ENCODE measurements around the gene IGSF6.
"Not testable (repeated sequence)": the region's sequence is repeated elsewhere in the genome, so short reads cannot be mapped to it uniquely, and the experiment has no call there.

IGSF6 gene

DNA sequence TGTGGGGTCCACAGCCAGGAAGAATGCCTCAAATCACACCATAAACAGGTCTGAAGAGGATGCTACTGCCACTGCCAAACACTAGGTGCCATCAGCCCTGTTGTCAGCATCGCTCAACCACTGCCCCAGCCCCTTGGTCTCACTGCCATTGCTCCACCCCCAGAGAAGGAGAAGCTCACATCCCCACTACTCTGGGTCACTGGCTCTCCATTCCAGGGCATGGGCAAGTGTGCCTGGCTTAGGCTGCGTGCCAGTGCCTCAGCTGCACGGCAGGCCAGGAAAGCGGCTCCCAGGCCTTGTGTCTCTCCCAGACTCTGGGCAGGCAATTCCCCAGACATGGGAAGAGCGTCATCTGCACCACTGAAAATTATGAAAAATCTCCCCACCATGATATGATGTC lies 1.2 kb upstream of the IGSF6 start:
- TF ChIP-seq, protein P1, sequence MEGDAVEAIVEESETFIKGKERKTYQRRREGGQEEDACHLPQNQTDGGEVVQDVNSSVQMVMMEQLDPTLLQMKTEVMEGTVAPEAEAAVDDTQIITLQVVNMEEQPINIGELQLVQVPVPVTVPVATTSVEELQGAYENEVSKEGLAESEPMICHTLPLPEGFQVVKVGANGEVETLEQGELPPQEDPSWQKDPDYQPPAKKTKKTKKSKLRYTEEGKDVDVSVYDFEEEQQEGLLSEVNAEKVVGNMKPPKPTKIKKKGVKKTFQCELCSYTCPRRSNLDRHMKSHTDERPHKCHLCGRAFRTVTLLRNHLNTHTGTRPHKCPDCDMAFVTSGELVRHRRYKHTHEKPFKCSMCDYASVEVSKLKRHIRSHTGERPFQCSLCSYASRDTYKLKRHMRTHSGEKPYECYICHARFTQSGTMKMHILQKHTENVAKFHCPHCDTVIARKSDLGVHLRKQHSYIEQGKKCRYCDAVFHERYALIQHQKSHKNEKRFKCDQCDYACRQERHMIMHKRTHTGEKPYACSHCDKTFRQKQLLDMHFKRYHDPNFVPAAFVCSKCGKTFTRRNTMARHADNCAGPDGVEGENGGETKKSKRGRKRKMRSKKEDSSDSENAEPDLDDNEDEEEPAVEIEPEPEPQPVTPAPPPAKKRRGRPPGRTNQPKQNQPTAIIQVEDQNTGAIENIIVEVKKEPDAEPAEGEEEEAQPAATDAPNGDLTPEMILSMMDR (IDR thresholded peaks at IDR 0.05; ENCODE audit: control insufficient read depth, insufficient read depth, low read depth, low read length, missing control alignments) = no peak
- H3K4me3 ChIP-seq (ENCODE audit: control insufficient read depth, low read depth, low read length) = no peak overlapping the region
- no peak for DNase-seq (ENCODE audit: low read depth)

DNA sequence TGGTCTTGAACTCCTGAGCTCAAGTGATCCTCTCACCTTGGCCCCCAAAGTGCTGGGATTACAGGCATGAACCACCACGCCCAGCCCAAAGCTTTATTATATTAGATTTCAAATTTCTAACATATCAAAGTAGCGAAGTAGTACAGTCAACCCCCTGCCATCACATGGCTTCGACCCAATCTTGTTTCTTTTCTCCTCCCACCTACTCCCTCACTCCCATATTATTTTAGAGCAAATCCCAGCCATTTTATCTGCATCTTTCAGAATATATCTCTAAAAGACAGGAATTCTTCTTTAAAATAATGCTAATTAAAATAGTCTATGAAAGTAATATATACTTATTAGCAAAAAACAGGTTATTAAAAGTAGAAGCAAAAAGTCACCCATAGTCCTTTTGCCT lies 893 bp downstream of the IGSF6 start:
- no peak overlapping the region for H3K4me3 ChIP-seq (ENCODE audit: control insufficient read depth, low read depth, low read length)
- TF ChIP-seq, protein P1 (IDR thresholded peaks at IDR 0.05; ENCODE audit: control insufficient read depth, insufficient read depth, low read depth, low read length, missing control alignments) = no peak
- DNase-seq (ENCODE audit: low read depth) = no peak

DNA sequence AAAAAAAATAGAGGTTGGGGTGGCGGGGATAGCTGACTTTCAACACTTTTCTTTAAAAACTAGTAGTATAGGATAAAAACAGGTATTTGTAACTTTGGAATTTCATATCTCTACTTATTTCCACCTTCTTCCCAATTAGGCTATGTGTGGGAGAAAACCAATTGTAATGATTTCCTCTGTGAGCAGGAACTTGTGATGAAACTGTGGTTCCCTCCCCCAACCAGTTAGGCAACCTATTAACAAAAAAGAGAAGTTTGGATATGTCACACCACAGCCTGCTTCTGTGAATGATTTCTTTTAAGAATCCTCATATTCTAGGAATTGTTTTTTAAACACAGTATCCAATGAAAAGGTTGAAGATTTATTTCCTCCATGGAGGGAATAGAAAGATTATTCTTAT lies 1.9 kb downstream of the IGSF6 start:
- TF ChIP-seq, protein P1 (IDR thresholded peaks at IDR 0.05; ENCODE audit: control insufficient read depth, insufficient read depth, low read depth, low read length, missing control alignments) = no peak
- no peak for DNase-seq (ENCODE audit: low read depth)
- no peak overlapping the region for H3K4me3 ChIP-seq (ENCODE audit: control insufficient read depth, low read depth, low read length)

DNA sequence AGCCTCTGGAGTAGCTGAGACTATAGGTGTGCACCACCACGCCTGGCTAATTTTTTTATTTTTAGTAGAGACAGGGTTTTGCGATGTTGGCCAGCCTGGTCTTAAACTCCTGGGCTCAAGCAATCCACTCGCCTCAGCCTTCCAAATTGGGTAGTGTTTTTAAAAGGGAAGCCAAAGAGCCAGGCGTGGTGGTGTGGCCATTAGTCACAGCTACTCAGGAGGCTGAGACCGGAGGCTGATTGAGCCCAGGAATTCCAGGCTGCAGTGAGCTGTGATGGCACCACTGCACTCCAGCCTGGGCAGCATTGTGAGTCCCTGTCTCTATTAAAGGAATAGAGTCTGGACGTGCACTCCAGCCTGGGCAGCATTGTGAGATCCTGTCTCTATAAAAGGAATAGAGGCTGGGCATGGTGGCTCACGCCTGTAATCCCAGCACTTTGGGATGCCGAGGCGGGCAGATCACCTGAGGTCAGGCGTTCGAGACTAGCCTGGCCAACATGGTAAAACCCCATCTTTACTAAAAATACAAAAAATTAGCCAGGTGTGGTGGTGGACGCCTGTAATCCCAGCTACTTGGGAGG lies 2.5 kb downstream of the IGSF6 start:
- DNase-seq (ENCODE audit: low read depth); H3K4me3 ChIP-seq (ENCODE audit: control insufficient read depth, low read depth, low read length): not testable (repeated sequence)

DNA sequence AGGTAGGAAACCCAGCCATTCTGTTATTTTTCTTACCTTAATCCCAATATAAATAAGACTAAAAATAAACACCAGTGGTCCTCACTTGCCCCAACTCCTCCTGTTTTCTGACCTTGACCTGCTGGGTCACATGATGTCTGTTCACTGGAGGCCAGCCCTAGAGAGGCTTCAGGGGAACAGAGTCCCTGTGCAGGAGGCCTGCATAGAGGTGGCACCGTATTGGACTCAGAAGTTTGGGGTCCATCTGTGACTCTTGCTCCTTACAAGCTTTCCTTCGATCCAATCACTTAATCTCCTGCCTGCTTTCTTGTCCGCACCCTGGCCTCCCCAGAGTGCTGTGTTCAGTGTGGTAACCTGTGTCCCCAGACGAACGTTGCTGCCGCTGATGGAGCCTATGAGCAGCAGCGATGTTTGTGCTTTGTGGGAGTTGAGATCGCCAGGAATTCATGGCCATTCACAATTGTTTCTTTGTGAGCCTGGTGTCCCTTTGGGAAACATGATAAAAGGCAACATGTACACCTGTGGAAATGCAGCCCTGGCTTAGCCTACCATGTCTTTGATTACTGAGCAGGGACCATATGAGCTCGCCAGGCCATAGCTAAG lies 4.7 kb downstream of the IGSF6 start:
- no peak for DNase-seq (ENCODE audit: low read depth)
- TF ChIP-seq, protein P1 (IDR thresholded peaks at IDR 0.05; ENCODE audit: control insufficient read depth, insufficient read depth, low read depth, low read length, missing control alignments) = no peak
- no peak overlapping the region for H3K4me3 ChIP-seq (ENCODE audit: control insufficient read depth, low read depth, low read length)

DNA sequence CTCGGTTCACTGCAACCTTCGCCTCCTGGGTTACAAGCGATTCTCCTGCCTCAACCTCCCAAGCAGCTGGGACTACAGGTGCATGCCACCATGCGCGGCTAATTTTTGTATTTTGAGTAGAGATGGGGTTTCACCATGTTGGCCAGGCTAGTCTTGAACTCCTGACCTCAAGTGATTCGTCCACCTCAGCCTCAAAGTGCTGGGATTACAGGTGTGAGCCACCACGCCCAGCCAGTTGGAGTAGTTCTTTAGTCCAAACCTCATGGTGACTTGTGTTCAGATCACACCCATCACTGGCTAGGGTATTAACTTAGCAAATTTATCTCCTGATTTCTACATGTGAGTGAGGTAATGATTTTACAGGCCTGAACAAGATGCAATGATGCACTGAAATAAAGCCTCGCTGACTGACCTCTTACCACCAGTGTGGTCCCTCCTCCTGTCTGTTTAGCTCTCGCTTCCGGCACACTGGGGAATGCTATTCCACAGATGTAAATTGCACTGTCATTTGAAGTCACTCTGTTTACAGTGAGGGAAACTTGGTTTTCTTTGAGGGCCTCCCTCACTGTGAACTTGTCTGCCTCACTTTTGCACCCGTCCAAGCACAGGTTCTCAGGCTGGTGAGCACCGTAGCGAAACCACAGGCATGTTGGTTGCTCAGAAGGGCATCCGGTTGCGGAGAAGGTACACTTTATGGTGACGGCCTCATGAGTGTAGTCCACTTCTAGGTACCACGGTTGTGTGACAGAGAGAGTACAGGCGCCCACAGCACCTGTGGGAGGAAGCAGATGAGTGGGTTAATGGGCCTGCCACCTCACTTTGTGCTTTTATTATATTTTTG lies 5.5 kb downstream of the IGSF6 start:
- no peak for DNase-seq (ENCODE audit: low read depth)
- no peak overlapping the region for H3K4me3 ChIP-seq (ENCODE audit: control insufficient read depth, low read depth, low read length)
- TF ChIP-seq, protein P1 (IDR thresholded peaks at IDR 0.05; ENCODE audit: control insufficient read depth, insufficient read depth, low read depth, low read length, missing control alignments) = no peak

DNA sequence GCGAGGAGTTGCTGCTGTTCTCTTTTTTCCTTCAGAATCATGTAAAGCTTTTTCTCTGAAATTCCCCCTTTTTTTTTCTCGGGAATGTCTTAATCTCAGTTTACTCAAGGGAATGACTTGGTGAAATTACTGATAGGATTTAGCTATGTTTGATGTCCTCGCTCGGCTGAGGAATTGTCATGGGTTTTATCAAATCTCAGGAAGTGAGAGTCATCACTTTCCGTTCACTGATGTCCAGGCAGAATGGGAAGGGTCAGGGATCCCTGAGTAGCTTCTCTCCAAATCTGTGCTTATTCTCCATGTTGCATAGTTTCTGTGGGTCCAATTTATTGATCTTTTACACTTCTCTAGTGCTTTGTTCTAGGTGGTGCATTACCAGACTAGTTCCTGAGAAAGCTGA lies 6.3 kb downstream of the IGSF6 start:
- DNase-seq (ENCODE audit: low read depth) = no peak
- TF ChIP-seq, protein P1 (IDR thresholded peaks at IDR 0.05; ENCODE audit: control insufficient read depth, insufficient read depth, low read depth, low read length, missing control alignments) = no peak
- H3K4me3 ChIP-seq (ENCODE audit: control insufficient read depth, low read depth, low read length) = no peak overlapping the region

All from AG09309 (cell line).